Neural progenitor cell (in vitro differentiated cells): ENCODE results near the gene GATA5. TPM values are rescaled to one million over a fixed set of nuclear protein-coding genes. Genes with fewer than 3 reads are reported as not detected.

Experiments
- DNase-seq: peaks from one replicate; pipeline ENCODE4 v3.0.0-alpha.2; 2016; ENCODE audit warnings: low spot score
- H2AFZ ChIP-seq: fragments of 200-600 bp; sonication (generic); replicated peaks from 2 replicates; pipeline ENCODE4 v1.6.1; 2016; ENCODE audit warnings: antibody characterized with exemption
- H3F3A ChIP-seq: fragments of 200-600 bp; sonication (generic); 2 replicates; pipeline ENCODE4 v1.6.1; 2016; ENCODE audit warnings: antibody characterized with exemption, low read depth
- H3K27ac ChIP-seq: fragments of 200-600 bp; sonication (generic); 2 replicates; pipeline ENCODE4 v1.5.1; 2016; ENCODE audit warnings: mild to moderate bottlenecking
- H3K27me3 ChIP-seq: fragments of 200-600 bp; sonication (generic); 2 replicates; pipeline ENCODE4 v1.6.1; 2016; ENCODE audit warnings: mild to moderate bottlenecking, moderate library complexity
- H3K36me3 ChIP-seq: fragments of 200-600 bp; sonication (generic); 2 replicates; pipeline ENCODE4 v1.5.1; 2016
- H3K4me1 ChIP-seq: fragments of 200-600 bp; sonication (generic); 2 replicates; pipeline ENCODE4 v1.6.1; 2016; ENCODE audit warnings: mixed run types
- H3K4me2 ChIP-seq: fragments of 200-600 bp; sonication (generic); 2 replicates; pipeline ENCODE4 v1.6.1; 2016
- H3K4me3 ChIP-seq: fragments of 200-600 bp; sonication (generic); 2 replicates; pipeline ENCODE4 v1.5.1; 2016
- H3K79me2 ChIP-seq: fragments of 200-600 bp; sonication (generic); 2 replicates; pipeline ENCODE4 v1.6.1; 2016; ENCODE audit warnings: low read depth
- H3K9ac ChIP-seq: fragments of 200-600 bp; sonication (generic); 2 replicates; pipeline ENCODE4 v1.6.1; 2016
- H3K9me3 ChIP-seq: fragments of 200-600 bp; sonication (generic); 2 replicates; pipeline ENCODE4 v1.5.1; 2016; ENCODE audit warnings: low read depth
- H4K20me1 ChIP-seq: fragments of 200-600 bp; sonication (generic); 2 replicates; pipeline ENCODE4 v1.6.1; 2016; ENCODE audit warnings: low read depth
- H3K27ac Mint-ChIP-seq: 3 replicates; pipeline ENCODE4 v1.8.0; 2021; ENCODE audit warnings: mixed read lengths
- H3K27me3 Mint-ChIP-seq: 2 replicates; pipeline ENCODE4 v1.8.0; 2022; ENCODE audit warnings: low read depth, mild to moderate bottlenecking, inconsistent platforms, moderate library complexity, mixed read lengths; ENCODE audit not compliant: insufficient read depth
- H3K36me3 Mint-ChIP-seq: 3 replicates; pipeline ENCODE4 v1.8.0; 2021; ENCODE audit warnings: mixed read lengths
- H3K4me1 Mint-ChIP-seq: 3 replicates; pipeline ENCODE4 v1.8.0; 2021; ENCODE audit warnings: mixed read lengths
- H3K4me3 Mint-ChIP-seq: 3 replicates; pipeline ENCODE4 v1.8.0; 2021; ENCODE audit warnings: mild to moderate bottlenecking, moderate library complexity, mixed read lengths
- H3K9me3 Mint-ChIP-seq: 3 replicates; pipeline ENCODE4 v1.8.0; 2020; ENCODE audit warnings: mixed read lengths
- EZH2 ChIP-seq: fragments of 200-600 bp; sonication (generic); IDR thresholded peaks from 2 replicates; pipeline ENCODE4 v1.6.1; 2017; ENCODE audit warnings: antibody characterized with exemption, mild to moderate bottlenecking, moderate library complexity
- EZH2phosphoT487 ChIP-seq: fragments of 200-600 bp; sonication (generic); IDR thresholded peaks from 2 replicates; pipeline ENCODE4 v1.6.1; 2017; ENCODE audit warnings: antibody characterized with exemption
- total RNA-seq: library from RNA; depleted of rRNA; stranded (reverse); fragments of >200 nt; gene quantifications from 2 replicates; pipeline ENCODE4 v1.2.3, GENCODE V29; 2015; ENCODE audit warnings: low replicate concordance
- TF ChIP-seq, protein P1 (sequence below): fragments of 200-600 bp; sonication (generic); IDR thresholded peaks from 2 replicates; pipeline ENCODE4 v1.5.1; 2017; ENCODE audit warnings: antibody characterized with exemption, mild to moderate bottlenecking

GATA5 gene
- total RNA-seq, 1 donor from 2014 or later = not detected

GRCh38 chr20:62469352-62469751 lies 6.4 kb downstream of the GATA5 start:
- no peaks in the 10 kb centered on the region for H3K36me3 Mint-ChIP-seq
- no peaks in the 10 kb centered on the region for H3K79me2 ChIP-seq
- H3K27ac ChIP-seq = no peak overlapping the region
- no peaks in the 10 kb centered on the region for H3K9me3 ChIP-seq
- peaks cover 22% of the 10 kb centered on the region for H3K27me3 Mint-ChIP-seq
- peak overlapping the region; percentile 57 for H3K27ac Mint-ChIP-seq
- no peak overlapping the region for H3K4me2 ChIP-seq
- peaks cover 12% of the 10 kb centered on the region for H3K4me1 Mint-ChIP-seq
- TF ChIP-seq EZH2 (no peak), EZH2phosphoT487 (no peak)
- TF ChIP-seq, protein P1, sequence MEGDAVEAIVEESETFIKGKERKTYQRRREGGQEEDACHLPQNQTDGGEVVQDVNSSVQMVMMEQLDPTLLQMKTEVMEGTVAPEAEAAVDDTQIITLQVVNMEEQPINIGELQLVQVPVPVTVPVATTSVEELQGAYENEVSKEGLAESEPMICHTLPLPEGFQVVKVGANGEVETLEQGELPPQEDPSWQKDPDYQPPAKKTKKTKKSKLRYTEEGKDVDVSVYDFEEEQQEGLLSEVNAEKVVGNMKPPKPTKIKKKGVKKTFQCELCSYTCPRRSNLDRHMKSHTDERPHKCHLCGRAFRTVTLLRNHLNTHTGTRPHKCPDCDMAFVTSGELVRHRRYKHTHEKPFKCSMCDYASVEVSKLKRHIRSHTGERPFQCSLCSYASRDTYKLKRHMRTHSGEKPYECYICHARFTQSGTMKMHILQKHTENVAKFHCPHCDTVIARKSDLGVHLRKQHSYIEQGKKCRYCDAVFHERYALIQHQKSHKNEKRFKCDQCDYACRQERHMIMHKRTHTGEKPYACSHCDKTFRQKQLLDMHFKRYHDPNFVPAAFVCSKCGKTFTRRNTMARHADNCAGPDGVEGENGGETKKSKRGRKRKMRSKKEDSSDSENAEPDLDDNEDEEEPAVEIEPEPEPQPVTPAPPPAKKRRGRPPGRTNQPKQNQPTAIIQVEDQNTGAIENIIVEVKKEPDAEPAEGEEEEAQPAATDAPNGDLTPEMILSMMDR = no peak
- no peaks in the 10 kb centered on the region for H3K36me3 ChIP-seq
- peaks cover 31% of the 10 kb centered on the region for H3K27me3 ChIP-seq
- no peaks in the 10 kb centered on the region for H3K9me3 Mint-ChIP-seq
- H4K20me1 ChIP-seq = peaks cover 6% of the 10 kb centered on the region
- H3K4me1 ChIP-seq = peaks cover 15% of the 10 kb centered on the region
- H3K4me3 ChIP-seq = no peak overlapping the region
- H2AFZ ChIP-seq = no peak overlapping the region
- no peak overlapping the region for H3K9ac ChIP-seq
- H3F3A ChIP-seq = peaks cover 7% of the 10 kb centered on the region
- DNase-seq = no peak
- no peak overlapping the region for H3K4me3 Mint-ChIP-seq

- peaks cover 9% of the 10 kb centered on the region for H3K27me3 Mint-ChIP-seq
- H3K4me1 Mint-ChIP-seq = peaks cover 15% of the 10 kb centered on the region
- peaks cover 6% of the 10 kb centered on the region for H3F3A ChIP-seq
- no peaks in the 10 kb centered on the region for H3K9me3 Mint-ChIP-seq
- no peaks in the 10 kb centered on the region for H4K20me1 ChIP-seq
- TF ChIP-seq EZH2 = no peak
- TF ChIP-seq, protein P1 = no peak
- TF ChIP-seq EZH2phosphoT487 = no peak
- H2AFZ ChIP-seq = no peak overlapping the region
- no peaks in the 10 kb centered on the region for H3K9me3 ChIP-seq
- H3K27ac ChIP-seq = no peak overlapping the region
- H3K79me2 ChIP-seq = no peaks in the 10 kb centered on the region
- peaks cover 7% of the 10 kb centered on the region for H3K27me3 ChIP-seq
- peaks cover 8% of the 10 kb centered on the region for H3K4me1 ChIP-seq
- no peaks in the 10 kb centered on the region for H3K36me3 ChIP-seq
- no peak for DNase-seq
- no peak overlapping the region for H3K9ac ChIP-seq
- no peaks in the 10 kb centered on the region for H3K36me3 Mint-ChIP-seq
- no peak overlapping the region for H3K27ac Mint-ChIP-seq
- H3K4me3 ChIP-seq = no peak overlapping the region
- H3K4me3 Mint-ChIP-seq = no peak overlapping the region
- H3K4me2 ChIP-seq = no peak overlapping the region
Observed at GRCh38 chr20:62466806-62467537, 8.8 kb downstream of the GATA5 start.

- Histone ChIP-seq H3K79me2 (no peaks in the 10 kb centered on the region), H3K9ac (no peak overlapping the region), H3K27ac (no peak overlapping the region), H2AFZ (no peak overlapping the region), H4K20me1 (no peaks in the 10 kb centered on the region), H3K36me3 (no peaks in the 10 kb centered on the region), H3K27me3 (peaks cover 5% of the 10 kb centered on the region), H3K9me3 (no peaks in the 10 kb centered on the region), H3K4me1 (peaks cover 8% of the 10 kb centered on the region), H3K4me2 (no peak overlapping the region), H3K4me3 (no peak overlapping the region), H3F3A (peaks cover 6% of the 10 kb centered on the region)
- Mint-ChIP-seq H3K4me1 (peaks cover 15% of the 10 kb centered on the region), H3K9me3 (no peaks in the 10 kb centered on the region), H3K27me3 (peaks cover 7% of the 10 kb centered on the region), H3K36me3 (no peaks in the 10 kb centered on the region), H3K4me3 (no peak overlapping the region), H3K27ac (no peak overlapping the region)
- TF ChIP-seq, protein P1 = no peak
- TF ChIP-seq EZH2phosphoT487 (no peak), EZH2 (no peak)
- no peak for DNase-seq
Observed at GRCh38 chr20:62466072-62466760, 9.6 kb downstream of the GATA5 start.
